Stimulated activated CD8-positive, alpha-beta memory T cell treated with anti-CD3 and anti-CD28 coated beads, Interleukin-7, amount 100 ng/mL, for 24 hours (primary cell): ENCODE data around the gene ADAM11.
"Not testable (repeated sequence)": the region's sequence is repeated elsewhere in the genome, so short reads cannot be mapped to it uniquely, and the experiment has no call there.

Source experiments
- DNase-seq: peaks from one replicate; pipeline ENCODE4 v3.0.0-alpha.2; 2020; ENCODE audit warnings: low read depth

Gene ADAM11

DNA sequence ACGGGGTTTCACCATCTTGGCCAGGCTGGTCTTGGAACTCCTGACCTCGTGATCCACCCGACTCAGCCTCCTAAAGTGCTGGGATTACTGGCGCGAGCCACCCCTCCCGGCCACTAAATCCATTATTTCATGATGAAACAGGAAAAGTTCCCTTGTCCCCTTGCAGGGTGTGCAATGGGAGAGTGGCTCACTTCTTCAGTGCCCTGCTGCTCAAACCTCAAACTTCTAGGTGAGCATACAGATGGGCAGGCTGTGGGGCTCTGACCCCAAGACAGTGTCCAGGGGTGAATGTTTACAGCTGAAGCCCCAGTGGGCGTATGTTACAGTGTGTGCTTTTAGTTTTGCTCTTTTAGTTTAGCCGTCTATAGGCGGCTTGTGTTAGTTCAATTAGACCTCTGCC is 36.6 kb downstream of the ADAM11 start:
- DNase-seq: no peak

DNA sequence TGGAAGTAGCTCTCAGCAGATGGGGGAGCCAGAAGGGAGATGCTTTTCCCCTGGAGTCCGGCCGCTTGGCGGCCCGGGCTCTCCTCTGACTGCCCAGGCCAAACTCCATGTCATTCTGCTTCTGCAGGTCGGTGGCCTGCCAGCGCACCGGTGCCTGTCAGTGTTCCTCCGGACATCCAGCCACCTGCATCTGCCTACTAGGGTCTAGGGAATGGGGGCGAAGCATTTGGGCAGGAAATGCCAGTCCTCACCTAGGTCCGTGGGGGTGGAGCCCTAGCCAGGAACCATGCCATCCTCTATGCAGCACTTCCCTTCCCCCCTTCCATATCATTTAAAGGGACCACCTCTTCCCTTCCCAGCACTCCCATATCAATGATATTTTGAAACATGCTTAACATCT is 37.1 kb downstream of the ADAM11 start:
- no peak for DNase-seq

DNA sequence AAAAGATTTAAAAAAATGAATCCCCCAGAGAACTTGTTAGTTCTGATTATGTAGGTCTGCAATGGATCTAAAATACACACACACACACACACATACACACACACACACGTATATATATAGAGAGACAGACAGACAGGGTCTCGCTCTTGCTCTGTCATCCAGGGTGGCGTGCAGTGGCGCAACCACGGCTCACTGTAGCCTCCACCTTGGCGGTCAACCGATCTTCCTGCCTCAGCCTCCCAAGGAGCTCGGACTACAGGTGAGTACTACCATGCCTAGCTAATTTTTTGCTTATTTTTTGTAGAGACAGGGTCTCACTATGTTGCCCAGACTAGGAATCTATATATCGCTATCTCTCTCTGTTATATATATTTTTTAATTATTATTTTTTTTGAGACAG is 37.9 kb downstream of the ADAM11 start:
- no peak for DNase-seq

DNA sequence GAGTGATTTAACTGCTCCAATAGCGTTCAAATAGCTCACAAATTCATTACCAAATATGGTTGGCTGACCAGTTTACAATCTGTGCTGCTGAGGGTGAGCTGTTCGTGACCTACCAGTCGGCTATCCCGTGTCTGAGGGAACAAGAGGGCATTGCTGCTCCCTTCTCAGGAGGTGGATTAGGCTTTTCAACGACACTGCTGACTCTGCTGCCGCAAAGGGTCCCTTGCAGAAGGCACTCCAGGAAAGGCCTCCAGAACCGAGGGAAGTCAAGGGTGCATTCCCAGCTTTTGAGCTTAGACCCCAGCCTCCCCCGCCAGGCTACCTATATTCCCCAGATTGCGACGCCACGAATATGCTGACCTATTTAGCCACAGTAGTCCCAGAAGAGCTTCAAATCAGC is 39.0 kb downstream of the ADAM11 start:
- DNase-seq: no peak

DNA sequence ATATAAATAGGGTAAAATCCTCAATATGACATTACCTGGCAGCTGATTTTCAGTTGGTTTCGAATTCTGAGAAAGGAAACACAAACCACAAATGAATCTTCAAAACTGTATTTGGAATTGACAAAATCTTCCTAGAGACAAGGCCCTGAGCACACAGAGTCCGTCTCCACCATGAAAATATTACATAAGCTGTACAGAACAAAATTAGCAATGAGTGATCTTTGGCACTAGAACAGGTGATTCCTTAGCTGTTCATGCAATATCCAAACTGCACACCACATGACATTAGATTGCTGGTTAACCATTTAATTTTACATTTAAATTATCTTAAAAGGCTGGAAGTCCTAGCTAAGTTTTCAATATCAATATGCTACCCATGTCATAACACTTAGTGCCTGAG is 39.6 kb downstream of the ADAM11 start:
- DNase-seq: no peak

DNA sequence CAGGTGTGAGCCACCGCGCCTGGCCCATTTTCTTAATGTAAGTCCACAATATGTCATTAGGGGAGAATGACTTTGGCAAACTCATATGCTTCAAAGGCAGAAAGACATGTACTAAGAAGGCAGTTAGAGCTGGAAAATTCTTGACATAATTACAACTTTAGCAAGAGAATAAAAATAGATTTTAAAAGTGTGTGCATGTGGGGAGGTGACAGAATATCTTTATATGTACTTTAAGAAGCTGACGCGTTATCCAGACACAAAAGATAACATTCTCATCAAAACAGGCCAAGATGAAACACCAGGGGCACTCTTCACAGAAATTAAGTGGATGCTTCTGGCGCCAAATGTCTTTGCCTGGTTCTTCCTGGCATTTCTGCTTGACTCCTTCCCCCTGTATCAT is 43.1 kb downstream of the ADAM11 start:
- DNase-seq: no peak

GRCh38 chr17:44804302-44805089 is 45.7 kb downstream of the ADAM11 start:
- no peak for DNase-seq

DNA sequence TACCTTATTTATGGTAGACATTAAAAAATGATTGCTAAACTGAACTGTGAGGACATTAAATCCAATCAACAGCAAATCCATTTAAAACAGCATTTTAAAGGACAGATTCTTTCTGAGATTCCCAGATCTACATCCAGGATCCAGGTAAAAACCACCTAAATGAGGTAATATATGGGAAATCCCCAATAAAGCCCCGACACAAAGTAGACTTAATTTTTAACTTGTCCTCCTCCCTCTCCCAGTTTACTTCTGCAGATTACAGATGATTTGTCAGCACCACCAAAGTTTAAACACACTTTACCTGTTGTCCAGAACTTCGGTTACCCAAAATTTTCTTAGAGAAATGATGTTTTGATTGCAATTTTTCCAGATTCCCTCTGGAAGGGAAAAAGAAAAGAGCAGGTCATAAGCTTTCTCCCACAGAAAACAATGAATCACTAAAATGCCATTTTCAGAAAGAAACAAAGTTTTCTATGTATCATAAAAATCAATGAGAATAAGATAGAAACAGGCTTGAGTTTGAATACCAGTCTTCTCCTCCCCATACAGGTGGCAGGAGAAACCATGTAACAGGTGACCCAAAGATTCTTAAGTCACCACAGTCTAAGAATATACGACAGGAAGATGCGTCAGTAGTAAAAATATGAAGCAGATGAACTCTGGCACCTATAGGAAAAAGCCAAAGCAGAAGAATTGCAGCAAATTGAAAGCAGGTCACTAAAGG is 48.5 kb downstream of the ADAM11 start:
- DNase-seq: no peak

DNA sequence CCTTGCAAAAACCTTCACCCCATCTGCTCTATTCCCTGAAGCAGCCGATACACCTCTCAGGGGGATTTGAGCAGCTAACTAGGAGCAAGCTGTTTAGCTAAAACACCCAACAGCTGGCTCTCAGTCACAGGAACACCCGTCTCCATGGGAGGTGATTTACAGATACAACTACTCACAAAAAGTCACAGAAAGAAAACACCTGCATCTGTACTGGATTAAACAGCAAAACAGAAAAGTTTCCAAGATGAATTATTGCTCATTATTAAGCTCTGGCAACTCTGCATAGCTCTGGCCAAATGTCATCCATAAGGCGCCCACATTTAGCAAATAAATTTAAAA is 49.0 kb downstream of the ADAM11 start:
- no peak for DNase-seq

DNA sequence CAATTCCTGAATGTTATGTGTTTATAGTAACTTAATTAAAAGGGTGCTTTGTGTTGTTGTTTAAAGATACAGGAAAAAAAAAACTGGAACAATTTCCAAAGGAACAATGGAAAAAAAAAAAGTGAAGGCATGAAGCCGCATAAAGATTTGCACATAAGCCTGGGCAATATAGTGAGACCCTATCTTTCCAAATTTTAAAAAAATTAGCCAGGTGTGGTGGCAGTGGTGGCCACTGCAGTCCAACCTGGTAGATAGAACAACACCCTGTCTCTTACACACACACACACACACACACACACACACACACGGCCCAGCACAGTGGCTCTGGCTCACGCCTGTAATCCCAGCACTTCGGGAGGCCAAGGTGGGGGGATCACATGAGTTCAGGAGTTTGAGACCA is 49.4 kb downstream of the ADAM11 start:
- DNase-seq: no peak

DNA sequence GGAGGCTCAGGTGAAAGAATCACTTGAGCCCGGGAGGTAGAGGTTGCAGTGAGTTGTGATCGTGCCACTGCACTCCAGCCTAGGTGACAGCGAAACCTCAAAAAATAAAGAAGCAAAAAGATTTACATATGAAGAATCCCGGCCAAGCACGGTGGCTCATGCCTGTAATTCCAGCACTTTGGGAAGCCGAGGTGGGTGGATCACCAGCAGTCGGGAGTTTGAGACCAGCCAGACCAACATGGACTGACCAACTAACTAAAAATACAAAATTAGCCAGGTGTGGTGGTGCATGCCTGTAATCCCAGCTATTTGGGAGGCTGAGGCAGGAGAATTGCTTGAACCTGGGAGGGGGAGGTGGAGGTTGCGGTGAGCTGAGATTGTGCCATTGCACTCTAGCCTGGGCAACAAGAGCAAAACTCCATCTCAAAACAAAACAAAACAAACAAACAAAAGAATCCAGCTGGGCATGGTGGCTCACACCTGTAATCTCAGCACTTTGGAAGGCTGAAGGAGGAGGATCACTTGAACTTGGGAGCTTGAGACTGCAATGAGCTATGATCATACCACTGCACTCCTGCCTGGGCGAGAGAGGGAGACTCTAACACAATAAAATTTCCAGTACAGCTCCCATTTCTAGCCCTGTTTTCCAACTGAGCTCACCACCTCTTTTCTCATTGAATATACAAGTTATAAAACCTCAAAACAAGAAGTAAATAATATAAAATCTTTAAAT is 50.0 kb downstream of the ADAM11 start:
- DNase-seq: not testable (repeated sequence)

DNA sequence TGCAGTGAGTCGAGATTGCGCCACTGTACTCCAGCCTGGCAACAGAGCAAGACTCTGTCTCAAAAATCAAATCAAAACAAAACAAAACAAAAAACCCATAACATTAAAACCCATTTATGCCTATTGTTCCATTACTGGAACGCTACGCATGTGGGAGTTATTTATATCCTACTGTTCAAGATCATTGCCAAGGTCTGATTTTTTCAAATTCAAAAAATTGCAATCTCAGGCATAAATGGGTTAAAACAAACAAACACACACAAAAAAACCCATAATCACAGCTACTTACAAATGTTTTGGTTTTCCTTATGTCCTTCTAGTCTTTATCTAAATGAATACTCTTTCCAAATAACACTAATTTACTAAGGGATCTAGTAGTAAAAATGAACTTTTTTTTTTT is 53.5 kb downstream of the ADAM11 start:
- DNase-seq: no peak

DNA sequence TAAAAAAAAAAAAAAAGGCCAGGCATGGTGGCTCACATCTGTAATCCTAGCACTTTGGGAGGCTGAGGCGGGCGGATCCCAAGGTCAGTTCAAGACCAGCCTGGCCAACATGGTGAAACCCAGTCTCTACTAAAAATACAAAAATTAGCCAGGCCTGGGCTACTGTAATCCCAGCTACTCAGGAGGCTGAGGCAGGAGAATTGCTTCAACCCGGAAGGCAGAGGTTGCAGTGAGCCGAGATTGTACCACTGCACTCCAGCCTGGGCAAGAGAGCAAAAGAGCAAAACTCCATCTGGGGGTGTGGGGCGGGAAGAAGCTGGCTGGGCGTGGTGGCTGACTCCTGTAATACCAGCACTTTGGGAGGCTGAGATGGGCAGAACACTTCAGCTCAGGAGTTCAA is 59.7 kb downstream of the ADAM11 start:
- DNase-seq: not testable (repeated sequence)

DNA sequence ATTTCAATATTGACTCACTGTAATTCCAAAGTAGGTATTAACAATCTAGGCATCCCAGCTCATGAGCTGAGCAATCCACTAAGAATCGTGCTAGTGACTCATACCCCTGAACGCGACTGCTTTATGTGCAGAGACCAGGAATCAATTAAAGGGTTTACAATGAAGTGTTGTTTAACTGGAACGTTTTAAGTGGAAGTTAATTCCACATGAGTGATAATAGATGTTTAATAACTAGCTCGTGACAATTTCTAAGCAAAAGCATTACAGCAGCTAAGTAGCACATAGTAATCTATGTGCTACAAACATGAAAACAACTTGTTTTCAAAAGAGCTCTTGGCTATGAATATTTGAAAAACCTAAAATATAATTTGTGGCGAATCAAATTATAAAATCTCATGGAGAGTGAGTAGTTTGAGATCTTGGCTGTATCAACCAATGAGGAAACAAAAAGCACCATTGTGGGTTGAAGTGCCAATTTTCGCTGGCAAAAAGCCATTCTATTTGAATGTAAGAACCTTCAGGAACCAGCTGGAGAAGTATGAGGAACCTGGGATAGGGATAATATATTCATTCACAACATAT is 61.9 kb downstream of the ADAM11 start:
- DNase-seq: no peak

GRCh38 chr17:44825236-44825635 is 66.4 kb downstream of the ADAM11 start:
- not testable (repeated sequence) for DNase-seq

DNA sequence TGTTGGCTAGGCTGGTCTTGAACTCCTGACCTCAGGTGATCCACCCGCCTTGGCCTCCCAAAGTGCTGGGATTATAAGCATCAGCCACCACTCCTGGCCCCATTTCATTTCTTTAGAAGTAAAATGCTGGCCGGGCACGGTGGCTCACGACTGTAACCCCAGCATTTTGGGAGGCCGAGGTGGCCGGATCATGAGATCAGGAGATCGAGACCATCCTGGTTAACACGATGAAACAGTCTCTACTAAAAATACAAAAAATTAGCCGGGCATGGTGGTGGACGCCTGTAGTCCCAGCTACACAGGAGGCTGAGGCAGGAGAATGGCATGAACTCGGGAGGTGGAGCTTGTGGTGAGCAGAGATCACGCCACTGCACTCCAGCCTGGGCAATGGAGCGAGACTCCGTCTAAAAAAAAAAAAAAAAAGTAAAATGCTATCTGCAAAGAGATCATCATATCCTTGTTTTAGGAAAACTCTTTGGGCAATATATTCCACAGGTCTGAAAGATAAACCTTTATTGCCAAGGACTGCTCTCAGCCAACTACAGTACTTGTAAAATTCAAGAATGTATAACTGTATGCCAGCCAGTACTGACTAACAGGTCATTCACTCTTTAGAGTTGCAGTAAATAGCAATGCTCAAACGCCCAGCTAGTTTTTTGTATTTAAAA is 67.5 kb downstream of the ADAM11 start:
- DNase-seq: no peak

DNA sequence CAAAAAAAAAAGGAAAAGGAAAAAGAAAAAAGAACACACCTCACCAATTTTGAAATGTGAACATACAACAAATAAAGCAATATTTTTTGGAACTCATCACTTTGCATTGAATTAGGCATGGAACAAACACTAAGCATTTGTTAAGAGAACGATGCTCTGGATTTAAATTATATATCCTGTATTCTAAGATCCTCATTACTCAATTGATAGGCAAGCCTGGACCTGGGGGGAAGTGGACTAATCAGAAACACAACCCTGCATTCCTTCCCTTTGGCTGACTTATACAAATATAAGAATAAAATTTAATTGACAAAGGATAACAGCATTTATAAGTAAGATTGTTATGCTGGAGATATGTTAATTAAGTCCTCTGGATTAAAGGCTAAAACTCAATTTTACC is 69.1 kb downstream of the ADAM11 start:
- no peak for DNase-seq

DNA sequence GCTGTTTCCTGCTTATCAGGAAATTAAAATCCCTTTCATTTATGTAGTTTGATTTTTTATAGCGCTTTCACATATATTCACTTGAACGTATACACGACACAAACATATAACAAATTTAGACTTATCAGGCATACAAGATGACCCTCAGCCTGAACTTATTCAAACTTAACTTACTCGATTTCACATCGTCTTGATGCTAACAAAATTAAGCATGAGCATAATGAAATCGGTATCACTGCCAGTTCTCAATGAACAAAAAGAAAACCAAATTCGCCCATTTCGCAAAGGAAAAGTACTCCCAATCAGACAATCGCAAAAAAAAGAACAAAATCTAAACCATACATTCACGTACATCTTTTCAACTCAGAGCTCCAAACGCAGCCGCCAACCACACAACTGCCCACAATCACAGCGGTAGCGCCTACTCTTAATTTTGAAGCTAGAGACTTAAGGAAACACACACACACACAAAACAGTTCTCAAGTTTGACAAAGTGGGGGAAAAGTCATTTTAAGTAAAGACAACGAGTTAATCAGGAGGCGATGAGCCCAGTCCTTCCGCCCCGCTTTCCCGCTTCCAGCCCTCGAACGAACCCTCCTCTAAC is 70.2 kb downstream of the ADAM11 start:
- no peak for DNase-seq

DNA sequence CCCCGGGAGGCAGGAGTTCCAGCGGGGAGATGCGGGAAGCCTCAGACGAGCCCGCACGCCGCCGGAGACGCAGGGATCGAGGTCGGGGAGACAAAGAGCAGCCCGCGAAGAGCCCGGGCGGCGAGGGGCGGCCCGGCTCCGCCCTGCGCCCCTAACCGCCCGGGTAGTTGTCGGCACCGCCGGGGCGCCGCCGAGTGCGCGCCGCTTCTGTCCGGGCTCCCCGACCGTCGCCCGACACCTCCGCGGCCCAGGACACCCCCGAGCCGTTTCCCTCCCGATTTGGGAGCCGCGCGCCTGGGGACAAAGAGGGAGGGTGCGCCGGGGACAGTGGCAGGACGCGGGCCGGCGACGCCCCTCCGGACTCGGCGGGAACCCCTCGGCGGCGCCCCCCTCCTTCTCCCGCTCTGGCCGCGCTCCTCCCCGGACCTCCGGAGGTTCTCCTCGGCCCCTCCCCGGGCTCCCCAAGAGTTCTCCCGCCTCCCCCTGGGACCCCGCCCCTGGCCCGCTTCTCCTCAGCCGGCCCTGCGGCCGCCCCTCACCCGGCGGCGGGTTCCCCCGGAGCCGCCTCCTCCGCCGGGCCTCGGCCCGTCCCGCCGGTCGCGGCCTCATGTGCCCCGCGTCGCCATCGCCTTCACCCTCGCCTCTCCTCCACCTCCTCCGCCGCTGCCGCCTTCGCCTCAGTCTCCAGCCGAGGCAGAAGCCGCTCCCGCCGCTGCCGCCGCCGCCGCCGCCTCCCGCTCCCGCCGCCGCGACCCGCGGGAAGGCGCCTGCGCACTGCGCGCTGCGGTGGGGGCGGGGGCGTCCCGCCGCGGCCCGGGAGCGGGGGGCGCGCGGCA is 71.0 kb downstream of the ADAM11 start, which contains the start of gene GJC1:
Gene GJC1 (minus strand): TSS at position 765 of the 836 bp plus-strand sequence. CDS start 24,470 bp downstream, outside the sequence.
- no peak for DNase-seq
